ENCODE data around the gene SIGLEC12. TPM values are rescaled to one million over a fixed set of nuclear protein-coding genes. Genes with fewer than 3 reads are reported as not detected.

SIGLEC12 gene
- total and polyA plus RNA-seq, 9 of the 15 experiments (the other 6 are each of a cell fraction or from before 2014, with no cell fraction given): 0.08 to 1.3 (median 0.54) TPM

DNA sequence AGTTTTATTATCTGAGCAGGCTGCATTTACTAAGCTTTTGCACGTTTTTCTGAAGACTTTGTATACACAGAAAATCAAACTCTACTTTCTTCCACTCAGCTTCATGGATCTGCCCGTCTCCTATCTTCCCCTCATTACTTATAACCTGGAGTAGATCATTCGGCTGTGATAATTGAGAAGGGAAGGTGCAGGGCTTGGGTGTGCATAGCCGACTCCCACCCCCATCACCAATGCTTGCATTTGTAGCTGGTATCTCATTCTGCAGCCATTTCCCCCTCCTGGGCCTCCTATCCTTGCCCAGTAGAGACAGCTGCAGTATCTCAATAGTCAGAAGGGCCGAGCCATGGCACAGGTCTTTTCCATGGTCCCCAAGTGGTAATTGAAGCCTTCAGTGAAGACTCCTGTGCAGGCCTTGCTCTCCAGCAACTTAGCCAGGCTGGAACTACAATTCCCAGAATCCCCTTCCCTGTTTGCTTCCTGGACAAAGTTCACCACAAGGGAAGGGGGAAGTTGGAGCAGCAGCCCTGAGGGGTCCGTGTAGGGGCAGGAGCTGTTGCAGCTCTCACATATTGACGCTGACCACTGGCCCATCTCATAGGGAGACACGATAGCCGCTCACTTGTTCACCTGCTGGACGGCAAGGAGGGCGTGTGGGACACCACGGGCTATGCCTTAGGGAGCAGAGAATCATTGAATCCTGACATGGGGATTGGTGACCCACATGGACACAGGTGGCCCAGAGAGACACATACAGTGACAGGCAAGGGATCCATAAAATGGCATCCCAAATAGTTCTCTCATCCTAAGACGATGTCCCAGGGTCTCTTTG lies 41.2 kb downstream of the SIGLEC12 start (continued):
- TF ChIP-seq NR2C2 (CRISPR knock-in tag; IDR thresholded peaks at IDR 0.05) (peak; percentile 100), NR2C2 (tag; IDR thresholded peaks at IDR 0.05) (peak; percentile 100), ETV5 (CRISPR knock-in tag; IDR thresholded peaks at IDR 0.05; ENCODE audit: low read depth) (no peak; the same call in 1 of the 2 replicates), CBX3 (IDR thresholded peaks at IDR 0.05; ENCODE audit: borderline replicate concordance in 1 of 2, low read length in 2 of 2) (peak in 1 of 2 experiments; percentile 77; a peak in 1 of 3 replicates), SNRNP70 (optimal IDR thresholded peaks at IDR 0.05; ENCODE audit: low read depth, low read length) (no peak), MIER1 (IDR thresholded peaks at IDR 0.05; ENCODE audit: low read depth) (peak; percentile 45; the same call in 1 of the 2 replicates), GABPA (tag; conservative IDR thresholded peaks at IDR 0.05; ENCODE audit: low read depth) (peak; percentile 97), ATF7 (IDR thresholded peaks at IDR 0.05) (0 out of 2 replicates have a peak, but pooled peaks have one; percentile 29), TAF7 (tag; IDR thresholded peaks at IDR 0.05) (peak; percentile 38; the same call in 1 of the 2 replicates), ZNF764 (CRISPR knock-in tag; IDR thresholded peaks at IDR 0.05; ENCODE audit: low read depth) (no peak), LEF1 (IDR thresholded peaks at IDR 0.05) (no peak), CBX1 (IDR thresholded peaks at IDR 0.05; ENCODE audit: low read depth) (0 out of 2 replicates have a peak, but pooled peaks have one; percentile 30), SETDB1 (IDR thresholded peaks at IDR 0.05; ENCODE audit: low read length) (no peak), NELFE (IDR thresholded peaks at IDR 0.05; ENCODE audit: insufficient read depth, insufficient read length) (no peak), SIRT6 (IDR thresholded peaks at IDR 0.05; ENCODE audit: low read depth, low read length) (no peak), MYNN (IDR thresholded peaks at IDR 0.05) (no peak), MYNN (CRISPR knock-in tag; IDR thresholded peaks at IDR 0.05) (no peak), CXXC5 (CRISPR knock-in tag; IDR thresholded peaks at IDR 0.05) (peak; percentile 47), SMARCA4 (IDR thresholded peaks at IDR 0.05) (no peak), KLF13 (tag; IDR thresholded peaks at IDR 0.05; ENCODE audit: borderline replicate concordance, low read depth) (peak; percentile 73), ZFP36 (IDR thresholded peaks at IDR 0.05; ENCODE audit: low read depth, low read length, partially characterized antibody) (peak; percentile 12)
- TF ChIP-seq, protein P1, sequence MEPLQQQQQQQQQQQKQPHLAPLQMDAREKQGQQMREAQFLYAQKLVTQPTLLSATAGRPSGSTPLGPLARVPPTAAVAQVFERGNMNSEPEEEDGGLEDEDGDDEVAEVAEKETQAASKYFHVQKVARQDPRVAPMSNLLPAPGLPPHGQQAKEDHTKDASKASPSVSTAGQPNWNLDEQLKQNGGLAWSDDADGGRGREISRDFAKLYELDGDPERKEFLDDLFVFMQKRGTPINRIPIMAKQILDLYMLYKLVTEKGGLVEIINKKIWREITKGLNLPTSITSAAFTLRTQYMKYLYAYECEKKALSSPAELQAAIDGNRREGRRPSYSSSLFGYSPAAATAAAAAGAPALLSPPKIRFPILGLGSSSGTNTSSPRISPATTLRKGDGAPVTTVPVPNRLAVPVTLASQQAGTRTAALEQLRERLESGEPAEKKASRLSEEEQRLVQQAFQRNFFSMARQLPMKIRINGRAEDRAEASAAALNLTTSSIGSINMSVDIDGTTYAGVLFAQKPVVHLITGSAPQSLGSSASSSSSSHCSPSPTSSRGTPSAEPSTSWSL (CRISPR knock-in tag; IDR thresholded peaks at IDR 0.05; ENCODE audit: borderline replicate concordance): 0 out of 2 replicates have a peak, but pooled peaks have one; percentile 16
- TF ChIP-seq, protein P2, sequence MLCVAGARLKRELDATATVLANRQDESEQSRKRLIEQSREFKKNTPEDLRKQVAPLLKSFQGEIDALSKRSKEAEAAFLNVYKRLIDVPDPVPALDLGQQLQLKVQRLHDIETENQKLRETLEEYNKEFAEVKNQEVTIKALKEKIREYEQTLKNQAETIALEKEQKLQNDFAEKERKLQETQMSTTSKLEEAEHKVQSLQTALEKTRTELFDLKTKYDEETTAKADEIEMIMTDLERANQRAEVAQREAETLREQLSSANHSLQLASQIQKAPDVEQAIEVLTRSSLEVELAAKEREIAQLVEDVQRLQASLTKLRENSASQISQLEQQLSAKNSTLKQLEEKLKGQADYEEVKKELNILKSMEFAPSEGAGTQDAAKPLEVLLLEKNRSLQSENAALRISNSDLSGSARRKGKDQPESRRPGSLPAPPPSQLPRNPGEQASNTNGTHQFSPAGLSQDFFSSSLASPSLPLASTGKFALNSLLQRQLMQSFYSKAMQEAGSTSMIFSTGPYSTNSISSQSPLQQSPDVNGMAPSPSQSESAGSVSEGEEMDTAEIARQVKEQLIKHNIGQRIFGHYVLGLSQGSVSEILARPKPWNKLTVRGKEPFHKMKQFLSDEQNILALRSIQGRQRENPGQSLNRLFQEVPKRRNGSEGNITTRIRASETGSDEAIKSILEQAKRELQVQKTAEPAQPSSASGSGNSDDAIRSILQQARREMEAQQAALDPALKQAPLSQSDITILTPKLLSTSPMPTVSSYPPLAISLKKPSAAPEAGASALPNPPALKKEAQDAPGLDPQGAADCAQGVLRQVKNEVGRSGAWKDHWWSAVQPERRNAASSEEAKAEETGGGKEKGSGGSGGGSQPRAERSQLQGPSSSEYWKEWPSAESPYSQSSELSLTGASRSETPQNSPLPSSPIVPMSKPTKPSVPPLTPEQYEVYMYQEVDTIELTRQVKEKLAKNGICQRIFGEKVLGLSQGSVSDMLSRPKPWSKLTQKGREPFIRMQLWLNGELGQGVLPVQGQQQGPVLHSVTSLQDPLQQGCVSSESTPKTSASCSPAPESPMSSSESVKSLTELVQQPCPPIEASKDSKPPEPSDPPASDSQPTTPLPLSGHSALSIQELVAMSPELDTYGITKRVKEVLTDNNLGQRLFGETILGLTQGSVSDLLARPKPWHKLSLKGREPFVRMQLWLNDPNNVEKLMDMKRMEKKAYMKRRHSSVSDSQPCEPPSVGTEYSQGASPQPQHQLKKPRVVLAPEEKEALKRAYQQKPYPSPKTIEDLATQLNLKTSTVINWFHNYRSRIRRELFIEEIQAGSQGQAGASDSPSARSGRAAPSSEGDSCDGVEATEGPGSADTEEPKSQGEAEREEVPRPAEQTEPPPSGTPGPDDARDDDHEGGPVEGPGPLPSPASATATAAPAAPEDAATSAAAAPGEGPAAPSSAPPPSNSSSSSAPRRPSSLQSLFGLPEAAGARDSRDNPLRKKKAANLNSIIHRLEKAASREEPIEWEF (CRISPR knock-in tag; IDR thresholded peaks at IDR 0.05): no peak

Measured in K562 (cell line).